CD4-positive, alpha-beta T cell (primary cell): ENCODE measurements around the gene ANKRD45. TPM values are rescaled to one million over a fixed set of nuclear protein-coding genes. Genes with fewer than 3 reads are reported as not detected.
A peak's percentile ranks its signal among the peaks of the same experiment; 100 is the strongest.
"Not testable (repeated sequence)": the region's sequence is repeated elsewhere in the genome, so short reads cannot be mapped to it uniquely, and the experiment has no call there.

Source experiments
- ATAC-seq: fragments of 200-7000 bp; cut with Tn5 transposase; one replicate; pipeline ENCODE4 v1.10.0; 2022; ENCODE audit warnings: mild to moderate bottlenecking; ENCODE audit not compliant: poor library complexity
- CTCF ChIA-PET: fragments of 350-600 bp; sonication (Branson Sonifier 250); formaldehyde crosslinking; loops from one replicate; lab custom pipeline; 2021; ENCODE audit warnings: antibody characterized with exemption, inconsistent platforms; lab: Charles Lee
- POLR2A ChIA-PET: fragments of 350-600 bp; sonication (Branson Sonifier 250); formaldehyde crosslinking; loops from one replicate; lab custom pipeline; 2021; ENCODE audit warnings: antibody characterized with exemption, inconsistent platforms; lab: Charles Lee
- DNase-seq, 14 experiments: peaks; one replicate each; pipeline ENCODE4 v3.0.0-alpha.2; 2013 to 2020; ENCODE audit warnings: mixed read lengths in 2 of 14
- H3K27ac ChIP-seq, 2 donors: one replicate each; pipeline versions ENCODE4 v1.5.1 to v1.7.0; 2013; ENCODE audit warnings: low read length in 2 of 2, low read depth in 1 of 2, mild to moderate bottlenecking in 1 of 2
- H3K27me3 ChIP-seq, 2 experiments: 1 replicate in 1 of 2; 2 replicates in 1 of 2; pipeline versions ENCODE4 v1.6.1 to v1.7.0; 2013; ENCODE audit warnings: low read length in 2 of 2, control low read depth in 1 of 2, mild to moderate bottlenecking in 1 of 2, moderate library complexity in 1 of 2; ENCODE audit not compliant: insufficient read depth in 2 of 2, control insufficient read depth in 1 of 2
- H3K36me3 ChIP-seq: one replicate; pipeline ENCODE4 v1.6.1; 2013; ENCODE audit warnings: low read length, control low read depth; ENCODE audit not compliant: insufficient read depth
- H3K4me1 ChIP-seq: one replicate; pipeline ENCODE4 v1.6.1; 2013; ENCODE audit warnings: low read length, control low read depth; ENCODE audit not compliant: insufficient read depth
- H3K4me3 ChIP-seq: one replicate; pipeline ENCODE4 v1.5.1; 2013; ENCODE audit warnings: mild to moderate bottlenecking, low read length, moderate library complexity
- H3K9me3 ChIP-seq, 2 experiments: 1 replicate in 1 of 2; 2 replicates in 1 of 2; pipeline versions ENCODE4 v1.6.1 to v1.7.0; 2013; ENCODE audit warnings: low read length in 2 of 2, mild to moderate bottlenecking in 2 of 2, control low read depth in 1 of 2, moderate library complexity in 1 of 2; ENCODE audit not compliant: control insufficient read depth in 1 of 2, insufficient read depth in 1 of 2
- H3K27ac Mint-ChIP-seq: one replicate; pipeline ENCODE4 v1.8.0; 2020; ENCODE audit warnings: mixed read lengths
- H3K27me3 Mint-ChIP-seq: one replicate; pipeline ENCODE4 v1.8.0; 2021; ENCODE audit warnings: mixed read lengths
- H3K36me3 Mint-ChIP-seq: one replicate; pipeline ENCODE4 v1.8.0; 2021; ENCODE audit warnings: low read depth, mixed read lengths
- H3K4me1 Mint-ChIP-seq: one replicate; pipeline ENCODE4 v1.8.0; 2021; ENCODE audit warnings: low read depth, mixed read lengths
- H3K4me3 Mint-ChIP-seq: one replicate; pipeline ENCODE4 v1.8.0; 2020; ENCODE audit warnings: mild to moderate bottlenecking, mixed read lengths
- H3K9me3 Mint-ChIP-seq: one replicate; pipeline ENCODE4 v1.8.0; 2020; ENCODE audit warnings: mixed read lengths
- CTCF ChIP-seq: fragments of 200-600 bp; IDR thresholded peaks from one replicate; pipeline ENCODE4 v1.8.0; 2022; ENCODE audit warnings: antibody characterized with exemption, mild to moderate bottlenecking
- intact Hi-C, 2 experiments: fragments of 100-400 bp; cut with DNase I in 1 of 2; cut with micrococcal nuclease in 1 of 2; formaldehyde crosslinking; loops; one replicate each; pipeline versions ENCODE4 v1.15.1 to v1.9.0; 2023 to 2025; cut with DNase I, micrococcal nuclease
- total RNA-seq, 174 experiments: library from RNA in 2 of 174; stranded (reverse) in 2 of 174; gene quantifications; one replicate each; pipeline ENCODE4 v1.2.3 and lab custom pipeline; 2021 to 2026

ANKRD45 gene
- total RNA-seq, 2 experiments from 2014 or later = not detected

DNA sequence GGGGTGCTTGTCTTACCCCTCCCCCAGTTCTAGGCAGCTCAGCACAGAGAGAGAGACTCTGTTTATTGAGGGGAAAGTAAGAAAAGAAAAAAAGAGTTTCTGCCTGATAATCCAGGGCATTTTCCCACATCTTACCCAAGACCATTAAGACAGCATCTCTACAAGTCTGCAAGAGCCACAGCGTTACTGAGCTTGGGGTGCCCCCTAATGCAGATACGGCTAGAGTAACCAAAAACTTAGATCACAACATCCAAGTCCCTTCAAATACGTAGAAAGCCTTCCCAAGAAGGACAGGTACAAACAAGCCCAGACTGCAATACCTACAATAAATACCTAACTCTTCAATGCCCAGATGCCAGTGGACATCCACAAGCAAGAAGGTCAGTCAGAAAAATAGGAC is 40.8 kb downstream of the ANKRD45 start:
- Mint-ChIP-seq H3K27ac (no peak overlapping the region), H3K27me3 (peaks cover 8% of the 10 kb centered on the region), H3K4me1 (no peaks in the 10 kb centered on the region), H3K36me3 (no peaks in the 10 kb centered on the region), H3K4me3 (no peak overlapping the region), H3K9me3 (no peaks in the 10 kb centered on the region)
- no peak overlapping the region for H3K27ac ChIP-seq
- CTCF ChIA-PET = no interaction called here
- no peaks in the 10 kb centered on the region for H3K4me1 ChIP-seq
- H3K9me3 ChIP-seq = no peaks in the 10 kb centered on the region
- POLR2A ChIA-PET = no interaction called here
- H3K27me3 ChIP-seq = no peaks in the 10 kb centered on the region
- ATAC-seq (no peak), DNase-seq (peak in 2 of 14 experiments; percentile 7 to 28)
- TF ChIP-seq CTCF = no peak
- intact Hi-C loops = loop anchor here in 1 of 2 experiments (5.0 kb wide), 1 partner anchor 202 kb away; no protein-coding TSS in a partner anchor
- no peak overlapping the region for H3K4me3 ChIP-seq
- H3K36me3 ChIP-seq = no peaks in the 10 kb centered on the region

- ChIA-PET POLR2A (no interaction called here), CTCF (no interaction called here)
- no peak for TF ChIP-seq CTCF
- intact Hi-C loops = loop anchor here in 1 of 2 experiments (5.0 kb wide), 1 partner anchor 200 kb away; no protein-coding TSS in a partner anchor
- no peak overlapping the region for H3K4me3 Mint-ChIP-seq
- no peak overlapping the region for H3K27ac Mint-ChIP-seq
- H3K36me3 Mint-ChIP-seq = no peaks in the 10 kb centered on the region
- no peaks in the 10 kb centered on the region for H3K36me3 ChIP-seq
- peaks cover 8% of the 10 kb centered on the region for H3K27me3 Mint-ChIP-seq
- H3K9me3 ChIP-seq = no peaks in the 10 kb centered on the region
- no peaks in the 10 kb centered on the region for H3K9me3 Mint-ChIP-seq
- H3K27ac ChIP-seq = no peak overlapping the region
- H3K27me3 ChIP-seq = no peaks in the 10 kb centered on the region
- no peak for ATAC-seq
- H3K4me1 ChIP-seq = no peaks in the 10 kb centered on the region
- no peaks in the 10 kb centered on the region for H3K4me1 Mint-ChIP-seq
- no peak for DNase-seq
- H3K4me3 ChIP-seq = no peak overlapping the region
Measured at GRCh38 chr1:173627269-173627668, 42.4 kb downstream of the ANKRD45 start.

GRCh38 chr1:173616859-173617258 is 52.8 kb downstream of the ANKRD45 start:
- DNase-seq (peak in 1 of 14 experiments; percentile 10), ATAC-seq (no peak)
- peaks cover 18% of the 10 kb centered on the region for H3K9me3 Mint-ChIP-seq
- TF ChIP-seq CTCF = no peak
- H3K36me3 ChIP-seq = no peaks in the 10 kb centered on the region
- peaks cover 18 to 21% of the 10 kb centered on the region in 2 experiments for H3K9me3 ChIP-seq
- no peak overlapping the region for H3K4me3 Mint-ChIP-seq
- ChIA-PET CTCF (no interaction called here), POLR2A (no interaction called here)
- H3K4me1 Mint-ChIP-seq = no peaks in the 10 kb centered on the region
- H3K27me3 Mint-ChIP-seq = peaks cover 9% of the 10 kb centered on the region
- no peak overlapping the region for H3K27ac ChIP-seq
- intact Hi-C loops = no loop called here
- no peak overlapping the region for H3K27ac Mint-ChIP-seq
- no peaks in the 10 kb centered on the region for H3K27me3 ChIP-seq
- H3K36me3 Mint-ChIP-seq = peaks cover 22% of the 10 kb centered on the region
- H3K4me3 ChIP-seq = no peak overlapping the region
- H3K4me1 ChIP-seq = no peaks in the 10 kb centered on the region

DNA sequence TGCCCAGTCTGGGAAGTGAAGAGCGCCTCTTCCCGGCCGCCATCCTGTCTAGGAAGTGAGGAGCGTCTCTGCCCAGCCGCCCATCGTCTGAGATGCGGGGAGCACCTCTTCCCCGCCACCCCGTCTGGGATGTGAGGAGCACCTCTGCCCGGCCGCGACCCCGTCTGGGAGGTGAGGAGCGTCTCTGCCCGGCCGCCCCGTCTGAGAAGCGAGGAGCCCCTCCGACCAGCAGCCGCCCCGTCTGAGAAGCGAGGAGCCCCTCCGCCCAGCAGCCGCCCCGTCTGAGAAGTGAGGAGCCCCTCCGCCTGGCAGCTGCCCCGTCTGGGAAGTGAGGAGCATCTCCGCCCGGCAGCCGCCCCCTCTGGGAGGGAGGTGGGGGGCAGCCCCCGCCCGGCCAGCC is 56.6 kb downstream of the ANKRD45 start:
- ATAC-seq, intact Hi-C loops, H3K36me3 ChIP-seq, H3K4me3 ChIP-seq, H3K36me3 Mint-ChIP-seq, H3K27ac ChIP-seq, H3K27ac Mint-ChIP-seq, H3K27me3 ChIP-seq, H3K27me3 Mint-ChIP-seq, H3K9me3 Mint-ChIP-seq, CTCF ChIA-PET, H3K4me3 Mint-ChIP-seq, POLR2A ChIA-PET, H3K4me1 ChIP-seq, H3K4me1 Mint-ChIP-seq, DNase-seq: not testable (repeated sequence)
- H3K9me3 ChIP-seq = peaks cover 11 to 18% of the 10 kb centered on the region in 2 experiments
